ENCODE measurements around the gene TNNT3. TPM values are rescaled to one million over a fixed set of nuclear protein-coding genes. Genes with fewer than 3 reads are reported as not detected.

The TNNT3 gene
- total and polyA plus RNA-seq, 8 donors, result 0.75 to 14.5 (median 3.1) TPM; not detected in 3

GRCh38 chr11:1975185-1975584, 55.7 kb downstream of the TNNT3 start:
- intact Hi-C loops (cut with DNase I; ENCODE audit: low total_unique reads), result no loop called here
- DNase-seq, result no peak
- H3K4me3 ChIP-seq, result no peak overlapping the region
- no peak overlapping the region for H3K27ac ChIP-seq
- WGBS, 5 donors, result no CpG with 5 or more reads among the region's 13 CpGs
- TF ChIP-seq EP300 (IDR thresholded peaks at IDR 0.05) (no peak), POLR2A (IDR thresholded peaks at IDR 0.05) (no peak), POLR2AphosphoS5 (IDR thresholded peaks at IDR 0.05) (no peak), CTCF (IDR thresholded peaks at IDR 0.05) (no peak)
- H3K27me3 ChIP-seq, result no peaks in the 10 kb centered on the region
- H3K9me3 ChIP-seq, result no peaks in the 10 kb centered on the region
- no peaks in the 10 kb centered on the region for H3K4me1 ChIP-seq
- H3K36me3 ChIP-seq, result no peaks in the 10 kb centered on the region

GRCh38 chr11:1978720-1979473, 59.4 kb downstream of the TNNT3 start:
- WGBS, 5 donors, result 70 to 90% (median 87%) methylated on average over 2 to 7 of the region's 26 CpGs; no CpG with 5 or more reads in 2 of the 5 donors
- H3K4me3 ChIP-seq, result no peak overlapping the region
- TF ChIP-seq EP300 (IDR thresholded peaks at IDR 0.05) (no peak), POLR2AphosphoS5 (IDR thresholded peaks at IDR 0.05) (no peak)
- H3K4me1 ChIP-seq, result no peaks in the 10 kb centered on the region
- no peak overlapping the region for H3K27ac ChIP-seq
- no peaks in the 10 kb centered on the region for H3K36me3 ChIP-seq
- no peak for DNase-seq
- no peaks in the 10 kb centered on the region for H3K27me3 ChIP-seq
- intact Hi-C loops (cut with DNase I; ENCODE audit: low total_unique reads), result no loop called here
- H3K9me3 ChIP-seq, result no peaks in the 10 kb centered on the region

- Histone ChIP-seq H3K9me3 (no peaks in the 10 kb centered on the region), H3K4me1 (no peaks in the 10 kb centered on the region), H3K4me3 (no peak overlapping the region), H3K27ac (no peak overlapping the region), H3K27me3 (no peaks in the 10 kb centered on the region), H3K36me3 (no peaks in the 10 kb centered on the region)
- DNase-seq, result no peak
- 69 to 100% methylated on average over 1 to 5 of the region's 11 CpGs; no CpG with 5 or more reads in 3 of the 5 donors for WGBS, 5 donors
- no peak for TF ChIP-seq POLR2AphosphoS5 (IDR thresholded peaks at IDR 0.05)
- TF ChIP-seq POLR2A (IDR thresholded peaks at IDR 0.05), result no peak
- intact Hi-C loops (cut with DNase I; ENCODE audit: low total_unique reads), result no loop called here
These were observed 60.1 kb downstream of the TNNT3 start for GRCh38 chr11:1979607-1980006.

GRCh38 chr11:1982873-1983600, 63.5 kb downstream of the TNNT3 start:
- no peak overlapping the region for H3K4me3 ChIP-seq
- no peaks in the 10 kb centered on the region for H3K4me1 ChIP-seq
- no peak for TF ChIP-seq POLR2A (IDR thresholded peaks at IDR 0.05)
- no peak for TF ChIP-seq EP300 (IDR thresholded peaks at IDR 0.05)
- TF ChIP-seq CTCF (IDR thresholded peaks at IDR 0.05), result no peak
- TF ChIP-seq POLR2AphosphoS5 (IDR thresholded peaks at IDR 0.05), result no peak
- no peak for DNase-seq
- intact Hi-C loops (cut with DNase I; ENCODE audit: low total_unique reads), result no loop called here
- H3K27ac ChIP-seq, result no peak overlapping the region
- H3K27me3 ChIP-seq, result no peaks in the 10 kb centered on the region
- no peaks in the 10 kb centered on the region for H3K9me3 ChIP-seq
- no peaks in the 10 kb centered on the region for H3K36me3 ChIP-seq
- WGBS, 5 donors, result no CpG with 5 or more reads among the region's 26 CpGs

GRCh38 chr11:1983601-1983961, 64.1 kb downstream of the TNNT3 start:
- no peak overlapping the region for H3K27ac ChIP-seq
- intact Hi-C loops (cut with DNase I; ENCODE audit: low total_unique reads), result no loop called here
- no peaks in the 10 kb centered on the region for H3K9me3 ChIP-seq
- no peak overlapping the region for H3K4me3 ChIP-seq
- WGBS, 5 donors, result 62 to 78% (median 73%) methylated on average over 3 to 12 of the region's 12 CpGs; no CpG with 5 or more reads in 2 of the 5 donors
- no peaks in the 10 kb centered on the region for H3K4me1 ChIP-seq
- DNase-seq, result peak in 1 of 2 donors; percentile 0
- no peak for TF ChIP-seq EP300 (IDR thresholded peaks at IDR 0.05)
- H3K27me3 ChIP-seq, result no peaks in the 10 kb centered on the region
- H3K36me3 ChIP-seq, result no peaks in the 10 kb centered on the region

Measured in stomach (tissue), 9 donors.